IPS-15b (cell line): ENCODE measurements around the gene SSH3.

Experiments
- H3K27me3 ChIP-seq: one replicate; pipeline ENCODE4 v1.6.1; 2013; ENCODE audit warnings: low read length; ENCODE audit not compliant: control insufficient read depth, insufficient read depth
- H3K36me3 ChIP-seq: one replicate; pipeline ENCODE4 v1.6.1; 2013; ENCODE audit warnings: low read length; ENCODE audit not compliant: control insufficient read depth, insufficient read depth
- H3K4me1 ChIP-seq: one replicate; pipeline ENCODE4 v1.6.1; 2013; ENCODE audit warnings: mild to moderate bottlenecking, low read length; ENCODE audit not compliant: control insufficient read depth, insufficient read depth
- H3K4me3 ChIP-seq: one replicate; pipeline ENCODE4 v1.5.1; 2013; ENCODE audit warnings: low read depth, low read length
- H3K9ac ChIP-seq: one replicate; pipeline ENCODE4 v1.6.1; 2013; ENCODE audit warnings: low read depth, mild to moderate bottlenecking, low read length
- H3K9me3 ChIP-seq: one replicate; pipeline ENCODE4 v1.6.1; 2013; ENCODE audit warnings: mild to moderate bottlenecking, low read length; ENCODE audit not compliant: control insufficient read depth, insufficient read depth

The SSH3 gene

GRCh38 chr11:67332081-67332691 lies 28.9 kb downstream of the SSH3 start:
- Histone ChIP-seq H3K4me1 (no peaks in the 10 kb centered on the region), H3K4me3 (no peak overlapping the region), H3K9me3 (no peaks in the 10 kb centered on the region), H3K36me3 (no peaks in the 10 kb centered on the region), H3K27me3 (no peaks in the 10 kb centered on the region), H3K9ac (no peak overlapping the region)

DNA sequence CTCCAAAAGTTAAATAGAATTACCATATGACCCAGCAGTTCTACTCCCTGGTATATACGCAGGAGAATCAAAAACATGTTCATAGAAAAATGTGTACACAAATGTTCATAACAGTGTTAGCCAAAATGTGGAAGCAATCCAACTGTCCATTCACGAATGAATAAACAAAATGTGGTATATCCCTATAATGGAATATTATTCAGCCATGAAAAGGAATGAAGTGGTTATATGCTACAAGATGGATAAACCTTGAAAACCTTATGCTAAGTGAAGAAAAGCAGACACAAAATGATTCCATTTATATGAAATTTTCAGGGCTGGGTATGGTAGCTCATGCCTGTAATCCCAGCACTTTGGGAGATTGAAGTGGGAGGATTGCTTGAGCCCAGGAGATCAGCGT lies 33.9 kb downstream of the SSH3 start:
- Histone ChIP-seq H3K36me3 (no peaks in the 10 kb centered on the region), H3K9me3 (no peaks in the 10 kb centered on the region), H3K27me3 (no peaks in the 10 kb centered on the region), H3K4me3 (no peak overlapping the region), H3K9ac (no peak overlapping the region), H3K4me1 (no peaks in the 10 kb centered on the region)

- no peaks in the 10 kb centered on the region for H3K27me3 ChIP-seq
- no peaks in the 10 kb centered on the region for H3K9me3 ChIP-seq
- no peaks in the 10 kb centered on the region for H3K4me1 ChIP-seq
- no peaks in the 10 kb centered on the region for H3K36me3 ChIP-seq
- no peak overlapping the region for H3K4me3 ChIP-seq
- H3K9ac ChIP-seq, result no peak overlapping the region
Observed at GRCh38 chr11:67344264-67344663, 40.9 kb downstream of the SSH3 start.

DNA sequence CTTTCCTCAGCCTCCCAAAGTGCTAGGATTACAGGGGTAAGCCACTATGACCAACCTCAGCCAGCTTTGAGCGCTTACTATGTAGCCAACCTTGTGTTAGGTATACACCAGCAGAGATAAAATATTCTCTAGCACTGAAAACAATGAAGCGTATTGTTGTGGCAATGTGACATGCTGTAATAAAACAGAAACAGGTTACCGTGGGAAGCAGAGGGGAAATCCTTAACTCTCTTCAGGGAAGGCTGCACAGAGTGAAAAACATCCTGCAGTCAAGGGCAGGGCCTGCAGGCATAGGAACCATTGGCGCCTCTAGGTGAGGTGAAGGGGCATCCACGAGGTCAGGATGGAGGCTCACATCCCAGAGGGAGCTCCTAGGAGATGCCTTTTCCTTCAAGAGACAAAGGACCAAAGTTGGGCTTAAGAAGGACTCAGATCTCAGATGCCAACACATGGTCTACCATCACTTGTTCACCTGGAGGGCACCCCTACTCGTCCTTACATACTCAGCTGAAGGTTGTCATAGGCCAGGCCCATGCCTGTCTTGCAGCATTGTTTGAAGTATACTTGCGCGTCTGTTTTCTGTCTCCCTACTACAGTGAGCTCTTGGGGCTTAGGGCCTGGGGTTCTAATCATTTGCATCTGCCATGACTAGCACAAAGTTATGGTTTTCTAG lies 42.1 kb downstream of the SSH3 start:
- H3K36me3 ChIP-seq, result no peaks in the 10 kb centered on the region
- no peaks in the 10 kb centered on the region for H3K27me3 ChIP-seq
- H3K4me1 ChIP-seq, result no peaks in the 10 kb centered on the region
- no peak overlapping the region for H3K9ac ChIP-seq
- H3K4me3 ChIP-seq, result no peak overlapping the region
- H3K9me3 ChIP-seq, result no peaks in the 10 kb centered on the region

GRCh38 chr11:67345920-67346819 lies 42.8 kb downstream of the SSH3 start:
- Histone ChIP-seq H3K36me3 (no peaks in the 10 kb centered on the region), H3K4me3 (no peak overlapping the region), H3K27me3 (no peaks in the 10 kb centered on the region), H3K9ac (no peak overlapping the region), H3K9me3 (no peaks in the 10 kb centered on the region), H3K4me1 (no peaks in the 10 kb centered on the region)

- Histone ChIP-seq H3K9ac (no peak overlapping the region), H3K4me3 (no peak overlapping the region), H3K4me1 (no peaks in the 10 kb centered on the region), H3K27me3 (no peaks in the 10 kb centered on the region), H3K9me3 (no peaks in the 10 kb centered on the region), H3K36me3 (no peaks in the 10 kb centered on the region)
Observed at GRCh38 chr11:67347964-67348749, 44.8 kb downstream of the SSH3 start.

- no peak overlapping the region for H3K9ac ChIP-seq
- H3K36me3 ChIP-seq, result no peaks in the 10 kb centered on the region
- no peaks in the 10 kb centered on the region for H3K4me1 ChIP-seq
- H3K27me3 ChIP-seq, result no peaks in the 10 kb centered on the region
- no peak overlapping the region for H3K4me3 ChIP-seq
- H3K9me3 ChIP-seq, result no peaks in the 10 kb centered on the region
Observed at GRCh38 chr11:67349036-67349435, 45.7 kb downstream of the SSH3 start.

- Histone ChIP-seq H3K4me1 (peaks cover 3% of the 10 kb centered on the region), H3K36me3 (no peaks in the 10 kb centered on the region), H3K9me3 (no peaks in the 10 kb centered on the region), H3K27me3 (no peaks in the 10 kb centered on the region), H3K9ac (no peak overlapping the region), H3K4me3 (no peak overlapping the region)
Observed at GRCh38 chr11:67349457-67349856, 46.1 kb downstream of the SSH3 start.

- Histone ChIP-seq H3K4me1 (peaks cover 8% of the 10 kb centered on the region), H3K9ac (no peak overlapping the region)
Observed at GRCh38 chr11:67349928-67350465, 46.7 kb downstream of the SSH3 start.

GRCh38 chr11:67351275-67352005 lies 48.1 kb downstream of the SSH3 start:
- H3K4me3 ChIP-seq, result no peak overlapping the region
- H3K9me3 ChIP-seq, result no peaks in the 10 kb centered on the region
- no peaks in the 10 kb centered on the region for H3K36me3 ChIP-seq
- peaks cover 8% of the 10 kb centered on the region for H3K4me1 ChIP-seq
- no peak overlapping the region for H3K9ac ChIP-seq
- no peaks in the 10 kb centered on the region for H3K27me3 ChIP-seq

More at GRCh38 chr11:67349928-67350465, 46.7 kb downstream of the SSH3 start:
- Histone ChIP-seq H3K36me3 (no peaks in the 10 kb centered on the region), H3K9me3 (no peaks in the 10 kb centered on the region), H3K27me3 (no peaks in the 10 kb centered on the region), H3K4me3 (no peak overlapping the region)
